NCI-H2107 treated with DMSO at 0.1 percent for 48 hours (cell line): Measurements from ENCODE around the gene KRT13.

Source experiments
- DNase-seq: peaks from one replicate; lab custom pipeline; 2025; ENCODE audit not compliant: unreplicated experiment; lab: John Stamatoyannopoulos, UW

KRT13 gene

DNA sequence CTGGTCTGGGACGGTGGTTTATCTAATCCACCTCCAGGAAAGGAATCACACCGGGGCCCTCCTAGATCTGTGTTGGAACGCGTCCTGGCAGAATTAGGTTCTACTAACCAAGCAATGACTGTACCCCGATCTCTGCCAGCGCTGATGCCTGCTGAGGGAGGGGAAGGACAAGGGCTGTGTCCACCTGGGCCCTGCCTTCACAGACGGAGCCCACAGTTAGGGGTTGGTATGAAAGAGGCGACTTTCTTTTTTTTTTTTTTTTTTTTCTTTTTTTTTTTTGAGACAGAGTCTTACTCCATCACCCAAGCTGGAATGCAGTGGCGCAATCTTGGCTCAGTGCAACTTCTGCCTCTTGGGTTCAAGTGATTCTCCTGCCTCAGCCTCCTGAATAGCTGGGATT lies 32.6 kb upstream of the KRT13 start:
- DNase-seq = no peak

DNA sequence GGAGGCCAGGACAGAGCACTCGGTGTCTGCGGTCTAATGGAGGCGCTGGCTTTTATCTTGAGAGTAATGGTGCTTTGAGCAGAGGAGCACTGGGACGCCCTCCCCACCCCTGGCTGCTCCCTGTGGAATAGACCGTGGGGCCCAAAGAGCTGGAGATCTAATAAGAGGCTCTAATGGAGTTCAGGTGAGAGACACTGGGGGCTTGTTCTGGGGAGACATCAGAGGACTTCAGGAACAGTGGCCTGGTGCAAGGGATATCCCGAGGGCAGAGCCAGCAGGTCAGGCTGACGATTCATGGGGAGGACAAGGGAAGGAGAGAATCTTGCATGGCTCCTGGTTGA lies 32.2 kb upstream of the KRT13 start:
- no peak for DNase-seq

- DNase-seq = no peak
These were observed 31.6 kb upstream of the KRT13 start for GRCh38 chr17:41536741-41537613.

DNA sequence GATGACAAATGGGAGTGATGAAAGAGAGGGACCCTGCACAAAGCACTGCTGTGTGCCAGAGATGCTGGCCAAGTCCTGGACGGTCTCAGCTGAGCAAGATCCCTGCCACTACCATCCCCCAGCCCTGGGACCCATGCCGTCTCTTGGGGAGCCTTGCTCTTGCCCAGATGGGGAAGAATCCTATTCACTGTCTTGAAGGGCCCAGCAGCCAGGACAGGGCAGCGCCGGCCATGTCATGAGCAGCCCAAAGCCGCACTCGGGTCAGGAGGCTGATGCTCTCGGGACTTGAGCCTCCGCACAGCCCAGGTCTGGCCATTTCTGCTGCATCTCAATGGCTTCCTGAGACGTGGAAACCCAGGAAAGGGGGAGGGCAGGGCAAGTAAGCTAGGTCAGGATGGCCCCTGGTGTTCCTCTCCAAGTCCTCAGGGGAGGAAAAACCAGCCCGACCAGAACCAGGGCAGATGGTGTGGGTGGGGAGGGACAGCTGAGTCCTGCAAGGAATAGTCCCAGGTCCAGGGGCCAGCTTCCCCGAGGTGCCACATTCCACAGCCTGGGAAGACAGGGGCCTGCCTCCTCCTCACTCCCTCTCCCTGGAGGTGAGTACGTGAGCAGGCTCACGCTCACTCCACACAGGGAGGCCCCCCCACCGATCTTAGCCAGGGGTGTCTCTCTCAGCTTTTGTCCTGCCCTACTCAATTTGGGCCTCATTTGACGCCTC lies 30.5 kb upstream of the KRT13 start:
- no peak for DNase-seq

DNA sequence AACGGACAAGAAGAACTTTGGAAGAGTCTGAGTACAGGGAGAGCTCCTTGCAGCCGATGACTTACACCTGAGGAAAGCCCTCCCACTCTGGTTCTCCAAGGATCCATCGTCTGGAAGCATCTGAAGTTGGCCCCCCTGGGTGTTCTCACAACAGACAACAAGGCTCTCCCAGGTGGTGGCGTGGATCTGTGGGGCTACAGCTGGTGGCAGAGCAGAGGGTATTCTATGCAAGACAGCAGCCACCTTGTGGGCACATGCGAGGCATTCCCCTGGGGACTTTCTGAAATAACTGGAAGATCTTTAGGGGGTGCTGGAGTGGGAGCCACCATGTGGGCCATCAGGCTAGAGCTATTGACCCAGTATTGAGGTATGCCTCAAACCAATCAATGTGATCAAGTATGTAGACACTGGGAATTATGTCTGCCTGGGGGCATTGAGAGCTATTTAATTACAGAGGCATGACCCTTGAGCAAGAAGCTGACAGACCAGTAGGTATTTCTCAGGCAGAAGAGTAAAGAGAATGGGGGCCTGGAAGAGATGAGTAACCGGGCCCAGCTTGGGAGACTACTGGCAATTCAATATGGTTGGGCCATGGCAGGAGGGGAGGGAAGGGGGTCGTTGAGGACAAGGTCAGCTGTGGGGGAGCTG lies 29.6 kb upstream of the KRT13 start:
- no peak for DNase-seq

DNA sequence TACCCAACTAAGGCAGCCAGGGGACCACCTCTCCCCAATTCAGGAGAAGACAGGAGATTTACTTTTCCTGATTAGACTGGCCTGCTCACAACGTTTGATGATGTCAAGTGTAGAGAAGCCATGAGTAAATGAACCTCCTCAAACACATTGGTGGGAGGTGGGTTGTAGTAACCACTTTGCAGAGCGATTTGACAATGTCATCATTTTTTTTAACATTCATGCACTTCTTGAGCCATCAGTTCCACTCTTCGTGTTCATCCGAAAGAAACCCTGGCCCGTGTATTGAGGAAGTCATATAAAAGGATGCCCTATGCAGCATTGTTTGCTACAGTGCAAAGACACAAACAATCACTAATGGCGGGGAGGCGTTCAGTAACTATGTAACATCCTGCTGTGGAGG lies 28.2 kb upstream of the KRT13 start:
- no peak for DNase-seq

- no peak for DNase-seq
These were observed 27.6 kb upstream of the KRT13 start for GRCh38 chr17:41532947-41533570.

GRCh38 chr17:41531993-41532392 lies 26.6 kb upstream of the KRT13 start:
- no peak for DNase-seq

DNA sequence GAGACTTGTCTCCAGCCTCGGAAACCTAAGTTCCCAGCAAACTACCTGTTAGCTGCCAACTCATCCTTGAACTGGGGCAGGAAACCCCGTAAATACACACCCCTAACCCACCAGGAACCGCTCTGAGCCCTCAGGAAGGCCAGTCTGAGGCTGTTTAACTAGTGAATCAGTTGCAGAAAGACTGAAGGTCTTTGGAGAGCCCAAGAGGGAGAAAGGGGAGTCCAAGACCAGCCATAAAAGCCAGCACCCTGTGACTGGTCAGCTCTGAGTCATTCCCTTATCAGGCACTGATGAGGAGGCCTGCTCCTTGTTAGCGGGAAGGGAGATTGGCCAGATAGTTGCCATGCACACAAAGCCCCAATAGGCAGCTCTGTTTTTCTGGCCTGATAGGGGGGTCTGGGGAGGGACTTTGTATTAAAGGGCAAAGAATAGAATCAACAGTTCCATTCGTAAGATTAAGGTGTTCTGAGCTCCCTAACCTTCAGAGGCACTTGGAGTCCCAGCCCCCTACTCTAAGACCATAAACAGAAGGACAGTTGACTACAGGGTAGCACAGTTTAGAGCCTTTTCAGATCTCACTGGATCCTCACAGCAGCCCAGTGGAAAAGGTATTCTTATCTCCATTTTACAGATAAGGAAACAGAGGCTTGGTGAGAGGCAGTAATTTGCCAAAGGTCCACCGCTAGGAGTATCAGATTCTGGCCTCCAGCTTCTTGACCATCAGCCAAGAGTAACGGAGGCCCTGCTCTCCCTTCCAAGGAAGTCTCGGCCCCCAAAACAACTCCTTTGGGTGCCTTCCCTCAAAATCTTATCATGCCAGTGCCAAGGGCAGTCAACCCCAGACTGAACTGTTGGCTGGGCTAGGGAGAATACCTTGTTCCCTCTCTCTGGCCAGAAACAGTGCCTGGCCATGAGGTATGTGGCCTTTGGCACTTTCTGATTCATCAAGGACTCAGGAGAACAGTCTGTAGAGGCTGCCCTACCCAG lies 24.9 kb upstream of the KRT13 start:
- DNase-seq = no peak

- no peak for DNase-seq
These were observed 24.1 kb upstream of the KRT13 start for GRCh38 chr17:41529491-41529915.

DNA sequence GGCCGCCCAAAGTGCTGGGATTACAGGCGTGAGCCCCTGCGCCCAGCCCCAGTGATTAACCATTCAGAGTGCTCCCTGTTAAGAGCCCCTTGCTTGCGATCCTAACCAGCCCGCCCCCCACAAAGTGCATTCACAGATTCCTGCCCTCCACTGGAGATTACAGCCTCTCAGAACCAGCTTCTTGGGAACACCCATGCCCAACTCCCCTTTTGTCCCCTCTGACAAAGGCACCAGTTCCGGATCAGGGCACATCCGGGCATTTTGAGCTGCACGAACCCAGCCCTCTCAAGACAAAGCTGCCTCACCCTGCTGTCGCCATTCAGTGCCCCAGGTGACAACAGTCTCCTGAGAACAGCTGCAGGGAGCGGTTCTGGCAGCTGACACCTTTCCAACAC lies 23.5 kb upstream of the KRT13 start:
- DNase-seq = peak; percentile 41

- peak; percentile 19 for DNase-seq
These were observed 21.9 kb upstream of the KRT13 start for GRCh38 chr17:41527063-41528023.

- no peak for DNase-seq
These were observed 18.8 kb upstream of the KRT13 start for GRCh38 chr17:41524261-41524660.

GRCh38 chr17:41523787-41524186 lies 18.4 kb upstream of the KRT13 start:
- DNase-seq = no peak

DNA sequence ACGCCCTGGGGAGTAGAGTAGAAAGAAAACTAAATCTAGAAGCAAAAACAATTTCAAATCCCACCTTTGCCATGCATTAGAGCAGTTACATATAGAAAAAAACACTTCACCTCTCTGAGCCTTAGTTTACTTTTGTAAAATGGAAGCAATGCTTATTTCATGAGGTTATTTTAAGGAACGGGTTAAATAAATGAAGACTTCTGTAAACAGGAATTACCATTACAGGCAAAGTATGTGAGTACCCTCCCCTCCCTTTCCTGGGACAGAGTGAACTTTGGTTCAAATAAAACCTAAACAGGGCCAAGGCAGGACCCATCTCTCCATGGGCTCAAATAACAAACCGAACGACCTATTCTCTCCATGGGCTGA lies 17.8 kb upstream of the KRT13 start:
- no peak for DNase-seq

GRCh38 chr17:41522301-41523224 lies 17.2 kb upstream of the KRT13 start:
- DNase-seq = no peak

DNA sequence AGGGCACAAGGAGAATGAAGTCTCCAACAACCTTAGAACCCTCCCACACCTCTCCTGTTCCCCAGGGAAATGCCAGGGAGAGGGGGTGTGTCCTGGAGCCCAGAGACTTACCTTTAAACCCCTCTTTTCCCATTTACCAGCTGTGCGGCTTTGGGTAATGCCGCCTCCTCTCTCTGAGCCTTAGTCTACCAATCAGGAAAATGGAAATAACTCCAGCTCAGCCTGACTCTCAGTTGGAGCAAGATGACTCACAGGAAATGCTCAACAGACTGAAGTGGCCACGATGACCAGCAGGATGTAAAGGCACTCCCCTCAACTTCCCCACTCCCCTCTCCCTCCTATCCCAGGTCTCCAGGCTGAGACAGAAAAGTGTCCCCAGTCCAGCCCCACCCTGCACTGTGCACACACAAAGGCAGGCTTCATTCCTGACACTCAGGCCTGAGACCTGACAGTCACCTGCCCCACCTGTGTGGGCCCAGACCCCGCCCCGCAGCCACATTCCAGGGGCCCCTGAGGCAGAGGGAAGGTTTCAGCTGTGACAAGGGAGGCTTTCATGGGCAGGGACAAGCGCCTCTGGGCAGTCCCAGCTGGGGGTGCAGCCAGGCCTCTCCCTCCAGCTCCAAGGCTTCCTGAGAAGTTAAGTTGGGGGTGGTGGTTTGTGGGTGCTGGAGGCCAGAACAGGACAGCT lies 16.3 kb upstream of the KRT13 start:
- DNase-seq = no peak
